ENCODE measurements around the gene SREBF1. TPM values are rescaled to one million over a fixed set of nuclear protein-coding genes. Genes with fewer than 3 reads are reported as not detected.

The SREBF1 gene
- total and polyA plus RNA-seq, 2 of the 4 experiments (the other 2 are of a cell fraction): 3.4 to 20.4 TPM

GRCh38 chr17:17793378-17794214 is 43.2 kb downstream of the SREBF1 start:
- H4K5ac ChIP-seq (ENCODE audit: low read depth, low read length): no peak overlapping the region
- no peak overlapping the region for H2BK5ac ChIP-seq (ENCODE audit: low read depth, low read length, poor library complexity, severe bottlenecking)
- no peak overlapping the region for H3K27ac ChIP-seq (ENCODE audit: insufficient read depth, low read length)
- H2AFZ ChIP-seq (replicated peaks; ENCODE audit: low read length, poor library complexity): peak overlapping the region; percentile 23
- dilution Hi-C loops (cut with HindIII; ENCODE audit: low sequenced_read_pairs, unreplicated experiment): no loop called here
- H3K18ac ChIP-seq (ENCODE audit: low read depth, low read length): no peak overlapping the region
- CTCF ChIA-PET: no interaction called here
- peaks cover 15% of the 10 kb centered on the region; the same call in 1 of the 2 replicates for H3K4me1 ChIP-seq (ENCODE audit: control insufficient read depth, insufficient read depth, low read length)
- H2BK15ac ChIP-seq (ENCODE audit: low read depth, low read length): no peak overlapping the region
- DNase-seq (no peak), ATAC-seq (ENCODE audit: low read depth) (no peak)
- POLR2A ChIA-PET (ENCODE audit: unreplicated experiment): no interaction called here
- no peak overlapping the region for H2AK5ac ChIP-seq (ENCODE audit: low read depth, low read length)
- in situ Hi-C loops (cut with MboI; ENCODE audit: low sequenced_read_pairs): no loop called here
- no peak overlapping the region for H3K4ac ChIP-seq (ENCODE audit: low read depth, low read length)
- H2BK20ac ChIP-seq (ENCODE audit: low read depth, low read length): no peak overlapping the region
- no peak overlapping the region for H3K4me2 ChIP-seq (ENCODE audit: low read depth, low read length)
- H3K14ac ChIP-seq (replicated peaks; ENCODE audit: low read depth, low read length): no peak overlapping the region
- intact Hi-C loops (cut with micrococcal nuclease): no loop called here
- H3K36me3 ChIP-seq (ENCODE audit: control insufficient read depth, insufficient read depth, low read length): peaks cover 51% of the 10 kb centered on the region
- no peak overlapping the region for H3K23ac ChIP-seq (ENCODE audit: low read depth, low read length)
- no peak overlapping the region for H2BK120ac ChIP-seq (ENCODE audit: low read depth, low read length)
- no peaks in the 10 kb centered on the region for H3K9me3 ChIP-seq (ENCODE audit: control insufficient read depth, insufficient read depth, low read length)
- H4K20me1 ChIP-seq (ENCODE audit: insufficient read depth, low read length): peaks cover 76% of the 10 kb centered on the region
- no peak overlapping the region for H4K91ac ChIP-seq (ENCODE audit: insufficient read depth, low read depth, low read length)
- peaks cover 11 to 90% of the 10 kb centered on the region in 2 experiments for H3K79me1 ChIP-seq (ENCODE audit: low read depth in 1 of 2, low read length in 2 of 2)
- H3K9ac ChIP-seq (ENCODE audit: low read depth, low read length): no peak overlapping the region
- WGBS, 2 experiments (ENCODE audit: extremely low coverage in 2 of 2, insufficient read length in 1 of 2): 84% methylated on average over 13 of the region's 30 CpGs; no CpG with 5 or more reads in 1 of the 2 experiments
- BruUV-seq (replicated peaks): TSS peak; percentile 17
- peaks cover 10% of the 10 kb centered on the region; the same call in 1 of the 2 replicates for H3K9me1 ChIP-seq (ENCODE audit: insufficient read depth, low read length)
- no peaks in the 10 kb centered on the region for H3K27me3 ChIP-seq (ENCODE audit: control insufficient read depth, insufficient read depth, low read length)
- TF ChIP-seq, protein P1, sequence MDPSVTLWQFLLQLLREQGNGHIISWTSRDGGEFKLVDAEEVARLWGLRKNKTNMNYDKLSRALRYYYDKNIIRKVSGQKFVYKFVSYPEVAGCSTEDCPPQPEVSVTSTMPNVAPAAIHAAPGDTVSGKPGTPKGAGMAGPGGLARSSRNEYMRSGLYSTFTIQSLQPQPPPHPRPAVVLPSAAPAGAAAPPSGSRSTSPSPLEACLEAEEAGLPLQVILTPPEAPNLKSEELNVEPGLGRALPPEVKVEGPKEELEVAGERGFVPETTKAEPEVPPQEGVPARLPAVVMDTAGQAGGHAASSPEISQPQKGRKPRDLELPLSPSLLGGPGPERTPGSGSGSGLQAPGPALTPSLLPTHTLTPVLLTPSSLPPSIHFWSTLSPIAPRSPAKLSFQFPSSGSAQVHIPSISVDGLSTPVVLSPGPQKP (IDR thresholded peaks at IDR 0.05; ENCODE audit: borderline replicate concordance, low read depth, low read length): no peak
- TF ChIP-seq CTCF (conservative IDR thresholded peaks at IDR 0.05; ENCODE audit: low read depth, low read length): no peak
- TF ChIP-seq MAZ (IDR thresholded peaks at IDR 0.05; ENCODE audit: borderline replicate concordance, low read depth, low read length): no peak
- peak overlapping the region; percentile 70 for H2AK9ac ChIP-seq (replicated peaks; ENCODE audit: low read depth, low read length, poor library complexity)
- H3K56ac ChIP-seq (ENCODE audit: extremely low read depth, insufficient read depth, low read length): no peak overlapping the region
- H4K8ac ChIP-seq (ENCODE audit: low read depth in 2 of 2, low read length in 2 of 2): no peak overlapping the region
- H3K4me3 ChIP-seq (ENCODE audit: insufficient read depth, low read depth, low read length): no peak overlapping the region

Data from IMR-90 (cell line).